Peyer's patch (tissue), 4 donors: ENCODE measurements around the gene COL16A1. TPM values are rescaled to one million over a fixed set of nuclear protein-coding genes. Genes with fewer than 3 reads are reported as not detected.

Source experiments
- DNase-seq, 3 donors: peaks; one replicate each; pipeline ENCODE4 v3.0.0-alpha.2; 2017 to 2019
- H3K27ac ChIP-seq, 4 donors: fragments of 200-600 bp; sonication (generic); one replicate each; pipeline ENCODE4 v1.5.1; 2016 to 2019
- H3K27me3 ChIP-seq, 2 donors: fragments of 200-600 bp; sonication (generic); one replicate each; pipeline ENCODE4 v1.5.1; 2019
- H3K36me3 ChIP-seq, 3 donors: fragments of 200-600 bp; sonication (generic); one replicate each; pipeline ENCODE4 v1.5.1; 2016 to 2019
- H3K4me1 ChIP-seq, 4 donors: fragments of 200-600 bp; sonication (generic); one replicate each; pipeline ENCODE4 v1.5.1; 2016 to 2019
- H3K4me3 ChIP-seq, 4 donors: fragments of 200-600 bp; sonication (generic); 1 replicate in 3 of 4; 2 replicates in 1 of 4; pipeline ENCODE4 v1.5.1; 2016 to 2019; ENCODE audit warnings: mild to moderate bottlenecking in 1 of 4
- H3K9me3 ChIP-seq, 4 donors: fragments of 200-600 bp; sonication (generic); one replicate each; pipeline ENCODE4 v1.5.1; 2016 to 2019; ENCODE audit warnings: mild to moderate bottlenecking in 1 of 4
- CTCF ChIP-seq, 6 experiments: fragments of 450-650 bp in 4 of 6; fragments of 200-600 bp in 2 of 6; sonication (generic) in 1 of 6; IDR thresholded peaks; one replicate each; pipeline ENCODE4 v1.5.1; 2017 to 2019; ENCODE audit warnings: antibody characterized with exemption in 6 of 6, mild to moderate bottlenecking in 3 of 6, moderate library complexity in 1 of 6
- POLR2A ChIP-seq, 2 donors: fragments of 450-650 bp; IDR thresholded peaks; one replicate each; pipeline ENCODE4 v1.5.1; 2017; ENCODE audit warnings: antibody characterized with exemption in 2 of 2, mild to moderate bottlenecking in 2 of 2, moderate library complexity in 2 of 2
- total RNA-seq, 4 donors: library from RNA; depleted of rRNA; stranded (reverse); fragments of >200 nt; gene quantifications; one replicate each; pipeline ENCODE4 v1.1.0, GENCODE V29; 2016

Gene COL16A1
- total RNA-seq, 4 donors from 2014 or later, result 18.2 to 201 (median 58.3) TPM

GRCh38 chr1:31658721-31659120 is 45.1 kb downstream of the COL16A1 start:
- peak in 1 of 3 donors; percentile 18 for DNase-seq
- Histone ChIP-seq H3K27ac (no peak overlapping the region), H3K4me1 (no peaks in the 10 kb centered on the region), H3K27me3 (no peaks in the 10 kb centered on the region), H3K9me3 (no peaks in the 10 kb centered on the region), H3K4me3 (no peak overlapping the region), H3K36me3 (no peaks in the 10 kb centered on the region)
- no peak for TF ChIP-seq CTCF (IDR thresholded peaks at IDR 0.05)
- no peak for TF ChIP-seq POLR2A (IDR thresholded peaks at IDR 0.05)

- H3K4me1 ChIP-seq, result no peaks in the 10 kb centered on the region
Measured at GRCh38 chr1:31657972-31658510, 45.8 kb downstream of the COL16A1 start.

GRCh38 chr1:31657020-31657804 is 46.6 kb downstream of the COL16A1 start:
- H3K4me3 ChIP-seq, result no peak overlapping the region
- H3K27me3 ChIP-seq, result no peaks in the 10 kb centered on the region
- H3K9me3 ChIP-seq, result no peaks in the 10 kb centered on the region
- no peaks in the 10 kb centered on the region for H3K36me3 ChIP-seq
- H3K27ac ChIP-seq, result no peak overlapping the region
- no peak for TF ChIP-seq CTCF (IDR thresholded peaks at IDR 0.05)
- TF ChIP-seq POLR2A (IDR thresholded peaks at IDR 0.05), result no peak
- peak in 1 of 3 donors; percentile 16 for DNase-seq
- H3K4me1 ChIP-seq, result no peaks in the 10 kb centered on the region

More at GRCh38 chr1:31657972-31658510, 45.8 kb downstream of the COL16A1 start:
- Histone ChIP-seq H3K27me3 (no peaks in the 10 kb centered on the region), H3K36me3 (no peaks in the 10 kb centered on the region), H3K27ac (no peak overlapping the region), H3K4me3 (no peak overlapping the region), H3K9me3 (no peaks in the 10 kb centered on the region)
- no peak for DNase-seq
- no peak for TF ChIP-seq CTCF (IDR thresholded peaks at IDR 0.05)
- TF ChIP-seq POLR2A (IDR thresholded peaks at IDR 0.05), result no peak

- no peak overlapping the region for H3K4me3 ChIP-seq
- DNase-seq, result no peak
- H3K27me3 ChIP-seq, result no peaks in the 10 kb centered on the region
- TF ChIP-seq CTCF (IDR thresholded peaks at IDR 0.05), result no peak
- TF ChIP-seq POLR2A (IDR thresholded peaks at IDR 0.05), result no peak
- H3K36me3 ChIP-seq, result no peaks in the 10 kb centered on the region
- peaks cover 0 to 2% (median 0%) of the 10 kb centered on the region in 4 donors for H3K4me1 ChIP-seq
- H3K27ac ChIP-seq, result no peak overlapping the region
- no peaks in the 10 kb centered on the region for H3K9me3 ChIP-seq
Measured at GRCh38 chr1:31655756-31656155, 48.1 kb downstream of the COL16A1 start.

- Histone ChIP-seq H3K4me1 (peaks cover 0 to 5% (median 0%) of the 10 kb centered on the region in 4 donors), H3K4me3 (no peak overlapping the region), H3K9me3 (no peaks in the 10 kb centered on the region), H3K36me3 (no peaks in the 10 kb centered on the region), H3K27ac (no peak overlapping the region), H3K27me3 (no peaks in the 10 kb centered on the region)
- no peak for DNase-seq
- TF ChIP-seq POLR2A (IDR thresholded peaks at IDR 0.05) (no peak), CTCF (IDR thresholded peaks at IDR 0.05) (no peak)
Measured at GRCh38 chr1:31655104-31655503, 48.7 kb downstream of the COL16A1 start.
